HL-60 (cell line): ENCODE results near the gene RHBG.

Experiments
- DNase-seq, 2 experiments: peaks; one replicate each; pipeline ENCODE4 v3.0.0-alpha.2; 2010 to 2020; ENCODE audit warnings: low read depth in 1 of 2, low spot score in 1 of 2
- H3K27ac ChIP-seq: fragments of 250-450 bp; sonication (Bioruptor Pico); replicated peaks from 2 replicates; pipeline ENCODE4 v1.5.1; 2020; ENCODE audit warnings: mild to moderate bottlenecking, moderate library complexity
- H3K27me3 ChIP-seq: fragments of 250-450 bp; sonication (Bioruptor Pico); 2 replicates; pipeline ENCODE4 v1.5.1; 2021; ENCODE audit warnings: mild to moderate bottlenecking, moderate library complexity; ENCODE audit not compliant: insufficient read depth, poor library complexity, severe bottlenecking
- H3K4me3 ChIP-seq: replicated peaks from 2 replicates; pipeline ENCODE4 v1.5.1; 2011; ENCODE audit warnings: mild to moderate bottlenecking, control low read depth, low read length; ENCODE audit not compliant: insufficient read depth
- GABPA ChIP-seq: IDR thresholded peaks from 2 replicates; pipeline ENCODE4 v1.6.1; 2012; ENCODE audit warnings: low read depth
- POLR2AphosphoS5 ChIP-seq: IDR thresholded peaks from 2 replicates; pipeline ENCODE4 v1.6.1; 2012; ENCODE audit warnings: low read depth
- SPI1 ChIP-seq: IDR thresholded peaks from 2 replicates; pipeline ENCODE4 v1.6.1; 2012; ENCODE audit warnings: low read depth, mild to moderate bottlenecking, borderline replicate concordance
- TF ChIP-seq, protein P1 (sequence below): IDR thresholded peaks from 2 replicates; pipeline ENCODE4 v1.6.1; 2012; ENCODE audit warnings: low read depth; ENCODE audit not compliant: insufficient replicate concordance
- TF ChIP-seq, protein P2 (sequence below): IDR thresholded peaks from one replicate; pipeline ENCODE4 v1.5.1; 2011; ENCODE audit warnings: low read length, control low read depth, inconsistent platforms; ENCODE audit not compliant: insufficient read depth

The RHBG gene

DNA sequence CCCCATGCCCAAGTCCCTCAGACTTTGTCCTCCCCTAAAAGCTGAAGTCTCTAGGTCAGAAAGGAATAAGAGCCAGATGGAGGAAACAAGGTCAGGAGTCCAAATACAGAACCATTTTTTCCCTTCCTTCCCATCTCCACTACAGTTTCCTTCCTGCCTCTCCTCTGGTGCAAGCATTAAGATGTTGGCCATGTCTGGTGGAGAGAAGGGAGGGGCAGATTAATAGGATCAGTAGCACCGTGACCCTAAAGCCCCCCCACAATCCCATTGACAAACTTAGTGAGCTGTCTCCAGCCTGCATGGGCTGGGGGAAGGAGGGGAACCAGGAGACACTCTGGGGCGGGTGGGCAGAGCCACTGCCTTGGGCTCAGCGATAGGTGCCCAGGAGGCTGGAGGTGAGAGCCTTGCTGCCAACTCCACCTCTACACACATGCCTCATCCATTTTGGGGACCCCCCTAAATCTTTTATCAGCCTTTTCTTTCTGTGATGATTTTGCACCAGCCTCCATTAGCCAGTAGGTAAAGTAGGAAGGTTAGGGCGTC lies 59.8 kb downstream of the RHBG start:
- TF ChIP-seq, protein P1, sequence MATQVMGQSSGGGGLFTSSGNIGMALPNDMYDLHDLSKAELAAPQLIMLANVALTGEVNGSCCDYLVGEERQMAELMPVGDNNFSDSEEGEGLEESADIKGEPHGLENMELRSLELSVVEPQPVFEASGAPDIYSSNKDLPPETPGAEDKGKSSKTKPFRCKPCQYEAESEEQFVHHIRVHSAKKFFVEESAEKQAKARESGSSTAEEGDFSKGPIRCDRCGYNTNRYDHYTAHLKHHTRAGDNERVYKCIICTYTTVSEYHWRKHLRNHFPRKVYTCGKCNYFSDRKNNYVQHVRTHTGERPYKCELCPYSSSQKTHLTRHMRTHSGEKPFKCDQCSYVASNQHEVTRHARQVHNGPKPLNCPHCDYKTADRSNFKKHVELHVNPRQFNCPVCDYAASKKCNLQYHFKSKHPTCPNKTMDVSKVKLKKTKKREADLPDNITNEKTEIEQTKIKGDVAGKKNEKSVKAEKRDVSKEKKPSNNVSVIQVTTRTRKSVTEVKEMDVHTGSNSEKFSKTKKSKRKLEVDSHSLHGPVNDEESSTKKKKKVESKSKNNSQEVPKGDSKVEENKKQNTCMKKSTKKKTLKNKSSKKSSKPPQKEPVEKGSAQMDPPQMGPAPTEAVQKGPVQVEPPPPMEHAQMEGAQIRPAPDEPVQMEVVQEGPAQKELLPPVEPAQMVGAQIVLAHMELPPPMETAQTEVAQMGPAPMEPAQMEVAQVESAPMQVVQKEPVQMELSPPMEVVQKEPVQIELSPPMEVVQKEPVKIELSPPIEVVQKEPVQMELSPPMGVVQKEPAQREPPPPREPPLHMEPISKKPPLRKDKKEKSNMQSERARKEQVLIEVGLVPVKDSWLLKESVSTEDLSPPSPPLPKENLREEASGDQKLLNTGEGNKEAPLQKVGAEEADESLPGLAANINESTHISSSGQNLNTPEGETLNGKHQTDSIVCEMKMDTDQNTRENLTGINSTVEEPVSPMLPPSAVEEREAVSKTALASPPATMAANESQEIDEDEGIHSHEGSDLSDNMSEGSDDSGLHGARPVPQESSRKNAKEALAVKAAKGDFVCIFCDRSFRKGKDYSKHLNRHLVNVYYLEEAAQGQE = no peak
- no peak overlapping the region for H3K27ac ChIP-seq
- peaks cover 73% of the 10 kb centered on the region for H3K27me3 ChIP-seq
- no peak for DNase-seq
- no peak overlapping the region for H3K4me3 ChIP-seq

DNA sequence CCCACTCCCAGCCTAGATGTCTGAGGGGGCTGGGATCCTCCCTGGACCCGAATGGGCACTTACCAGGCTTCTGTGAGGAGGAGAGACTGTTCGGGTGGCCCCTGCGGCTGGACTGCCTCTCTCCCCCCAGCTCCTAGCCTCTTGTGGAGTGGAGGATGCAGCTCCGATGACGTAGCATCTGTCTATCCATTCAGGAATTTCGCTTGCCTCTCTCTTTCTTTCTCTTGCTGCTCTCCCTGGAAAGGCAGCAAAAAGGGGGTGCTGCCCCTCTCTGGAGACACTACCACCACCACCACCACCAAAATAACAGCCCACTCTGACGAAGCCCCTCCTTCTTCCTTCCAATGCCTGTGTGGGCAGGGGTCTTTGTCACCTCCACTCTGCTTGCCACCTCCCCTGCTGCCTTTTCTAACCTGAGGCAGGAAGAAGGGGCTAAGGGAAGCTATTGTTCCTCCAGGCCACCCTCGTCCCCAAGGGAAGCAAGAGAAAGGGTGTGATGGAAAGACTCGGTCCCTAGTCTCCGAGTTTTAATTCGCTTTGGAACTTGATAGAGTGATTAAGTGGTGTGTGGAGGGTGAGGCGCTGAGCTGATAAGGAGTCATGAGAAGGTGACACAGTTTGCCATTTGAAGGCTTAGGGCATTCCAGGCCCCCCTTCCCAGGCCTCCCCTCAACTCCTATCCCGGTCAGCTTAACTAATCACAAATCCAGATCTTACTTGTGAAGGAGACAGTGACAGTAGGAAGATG lies 60.5 kb downstream of the RHBG start:
- peaks cover 76% of the 10 kb centered on the region for H3K27me3 ChIP-seq

DNA sequence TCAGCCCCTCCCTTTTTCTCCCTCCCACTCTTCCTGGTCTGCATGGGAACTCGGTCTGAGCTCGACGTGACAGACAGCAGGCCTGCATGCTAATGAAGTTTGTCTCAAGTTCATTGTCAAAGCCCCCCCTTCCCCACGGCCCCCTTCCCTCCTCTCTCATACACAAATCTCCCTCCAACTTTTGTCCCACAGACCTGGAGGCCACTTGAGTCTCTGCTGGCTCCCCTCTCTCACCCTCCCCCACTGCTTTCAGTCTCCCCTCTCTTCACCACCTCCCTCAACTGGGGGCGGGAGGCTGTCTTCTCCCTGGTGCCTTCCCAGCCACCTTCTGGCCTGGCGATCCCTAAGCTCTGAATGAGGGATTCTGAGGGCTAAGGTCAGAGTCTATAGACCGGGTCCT lies 61.3 kb downstream of the RHBG start:
- Histone ChIP-seq H3K27me3 (peaks cover 78% of the 10 kb centered on the region), H3K27ac (no peak overlapping the region), H3K4me3 (no peak overlapping the region)
- TF ChIP-seq POLR2AphosphoS5 = no peak
- no peak for TF ChIP-seq SPI1
- TF ChIP-seq, protein P1 = no peak
- DNase-seq = no peak

More for the DNA sequence above, 60.5 kb downstream of the RHBG start:
- DNase-seq = no peak
- TF ChIP-seq, protein P1 = no peak
- no peak for TF ChIP-seq POLR2AphosphoS5
- TF ChIP-seq SPI1 = no peak
- TF ChIP-seq, protein P2, sequence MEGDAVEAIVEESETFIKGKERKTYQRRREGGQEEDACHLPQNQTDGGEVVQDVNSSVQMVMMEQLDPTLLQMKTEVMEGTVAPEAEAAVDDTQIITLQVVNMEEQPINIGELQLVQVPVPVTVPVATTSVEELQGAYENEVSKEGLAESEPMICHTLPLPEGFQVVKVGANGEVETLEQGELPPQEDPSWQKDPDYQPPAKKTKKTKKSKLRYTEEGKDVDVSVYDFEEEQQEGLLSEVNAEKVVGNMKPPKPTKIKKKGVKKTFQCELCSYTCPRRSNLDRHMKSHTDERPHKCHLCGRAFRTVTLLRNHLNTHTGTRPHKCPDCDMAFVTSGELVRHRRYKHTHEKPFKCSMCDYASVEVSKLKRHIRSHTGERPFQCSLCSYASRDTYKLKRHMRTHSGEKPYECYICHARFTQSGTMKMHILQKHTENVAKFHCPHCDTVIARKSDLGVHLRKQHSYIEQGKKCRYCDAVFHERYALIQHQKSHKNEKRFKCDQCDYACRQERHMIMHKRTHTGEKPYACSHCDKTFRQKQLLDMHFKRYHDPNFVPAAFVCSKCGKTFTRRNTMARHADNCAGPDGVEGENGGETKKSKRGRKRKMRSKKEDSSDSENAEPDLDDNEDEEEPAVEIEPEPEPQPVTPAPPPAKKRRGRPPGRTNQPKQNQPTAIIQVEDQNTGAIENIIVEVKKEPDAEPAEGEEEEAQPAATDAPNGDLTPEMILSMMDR = no peak
- no peak for TF ChIP-seq GABPA
- no peak overlapping the region for H3K27ac ChIP-seq
- no peak overlapping the region for H3K4me3 ChIP-seq

DNA sequence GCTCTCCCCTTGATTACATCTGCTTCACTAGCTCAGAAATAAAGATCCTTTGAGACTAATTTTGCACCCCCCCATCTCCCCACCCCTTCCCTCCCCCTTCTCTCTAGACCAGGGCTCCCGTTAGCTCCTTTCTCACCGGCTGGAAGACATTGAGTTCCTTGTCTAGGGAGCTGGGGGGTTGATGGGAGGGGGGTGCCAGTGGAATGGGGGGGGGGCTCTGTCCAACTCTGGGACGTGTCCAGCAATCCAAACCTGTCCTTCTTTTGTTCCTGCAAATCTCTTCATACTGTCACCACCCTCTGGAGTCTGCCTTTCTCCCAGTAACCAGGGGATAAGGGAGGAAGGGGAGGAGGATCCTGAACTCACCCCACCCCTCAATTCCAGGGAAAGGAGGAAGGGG lies 61.9 kb downstream of the RHBG start:
- no peak overlapping the region for H3K27ac ChIP-seq
- H3K27me3 ChIP-seq = peaks cover 75% of the 10 kb centered on the region
- no peak for DNase-seq
- H3K4me3 ChIP-seq = no peak overlapping the region
- TF ChIP-seq SPI1 (no peak), POLR2AphosphoS5 (no peak), GABPA (no peak)
- TF ChIP-seq, protein P1 = no peak
- TF ChIP-seq, protein P2 = no peak
